Neural cell (in vitro differentiated cells): Measurements from ENCODE around the gene SMPX.

Experiments
- CTCF ChIP-seq: fragments of 450-650 bp; IDR thresholded peaks from 2 replicates; pipeline ENCODE4 v1.5.1; 2014; ENCODE audit warnings: antibody characterized with exemption, mild to moderate bottlenecking, moderate library complexity; ENCODE audit not compliant: poor library complexity, severe bottlenecking
- REST ChIP-seq: IDR thresholded peaks from 2 replicates; pipeline ENCODE4 v1.6.1; 2012; ENCODE audit warnings: borderline replicate concordance
- SMC3 ChIP-seq: fragments of 450-650 bp; conservative IDR thresholded peaks from 2 replicates; pipeline ENCODE4 v1.6.1; 2014; ENCODE audit warnings: antibody characterized with exemption, mild to moderate bottlenecking, moderate library complexity; ENCODE audit not compliant: poor library complexity

GRCh38 chrX:21778236-21778635 lies 20.3 kb upstream of the SMPX start:
- TF ChIP-seq SMC3 = no peak
- no peak for TF ChIP-seq REST
- no peak for TF ChIP-seq CTCF
